Tibial nerve (tissue), 4 donors: ENCODE measurements around the gene SEC23A. TPM values are rescaled to one million over a fixed set of nuclear protein-coding genes. Genes with fewer than 3 reads are reported as not detected.
"Not testable (repeated sequence)": the region's sequence is repeated elsewhere in the genome, so short reads cannot be mapped to it uniquely, and the experiment has no call there.

Experiments
- DNase-seq, 2 donors: peaks; one replicate each; pipeline ENCODE4 v3.0.0-alpha.2; 2019; ENCODE audit warnings: low spot score in 2 of 2
- H3K27ac ChIP-seq, 4 donors: fragments of 200-600 bp; sonication (generic) in 3 of 4; one replicate each; pipeline ENCODE4 v1.5.1; 2017 to 2019; ENCODE audit warnings: mild to moderate bottlenecking in 1 of 4
- H3K27me3 ChIP-seq, 2 donors: fragments of 200-600 bp; sonication (generic) in 1 of 2; one replicate each; pipeline versions ENCODE4 v1.5.1 to v1.6.0; 2017 to 2019
- H3K36me3 ChIP-seq, 3 donors: fragments of 200-600 bp; sonication (generic); one replicate each; pipeline ENCODE4 v1.5.1; 2018 to 2019
- H3K4me1 ChIP-seq, 4 donors: fragments of 200-600 bp; sonication (generic) in 3 of 4; one replicate each; pipeline ENCODE4 v1.5.1; 2017 to 2019
- H3K4me3 ChIP-seq, 4 donors: fragments of 200-600 bp; sonication (generic) in 3 of 4; one replicate each; pipeline ENCODE4 v1.5.1; 2017 to 2019; ENCODE audit warnings: mild to moderate bottlenecking in 1 of 4, moderate library complexity in 1 of 4
- H3K9me3 ChIP-seq, 4 donors: fragments of 200-600 bp; sonication (generic) in 3 of 4; one replicate each; pipeline ENCODE4 v1.5.1; 2017 to 2019
- CTCF ChIP-seq, 5 experiments: fragments of 200-600 bp in 3 of 5; fragments of 450-650 bp in 2 of 5; sonication (generic) in 3 of 5; IDR thresholded peaks; one replicate each; pipeline ENCODE4 v1.5.1; 2016 to 2019; ENCODE audit warnings: antibody characterized with exemption in 5 of 5, mild to moderate bottlenecking in 3 of 5, moderate library complexity in 2 of 5
- EP300 ChIP-seq, 2 donors: sonication (generic); formaldehyde crosslinking; IDR thresholded peaks; one replicate each; pipeline ENCODE4 v1.6.1; 2017; ENCODE audit warnings: antibody characterized with exemption in 2 of 2, mild to moderate bottlenecking in 1 of 2
- POLR2A ChIP-seq, 2 donors: fragments of 450-650 bp; IDR thresholded peaks; one replicate each; pipeline ENCODE4 v1.6.1; 2017; ENCODE audit warnings: antibody characterized with exemption in 2 of 2, mild to moderate bottlenecking in 2 of 2, moderate library complexity in 2 of 2
- WGBS, 2 donors: methylation state at CpG; one replicate each; pipeline ENCODE4 v1.1.5; 2018; 5-methylcytosine and 5-hydroxymethylcytosine counted together
- total RNA-seq, 4 donors: library from RNA; depleted of rRNA; stranded (reverse); fragments of >200 nt; gene quantifications; one replicate each; pipeline ENCODE4 v1.1.0, GENCODE V29; 2016

SEC23A gene
- total RNA-seq, 4 donors from 2014 or later = 64.0 to 118 (median 91.9) TPM

- Histone ChIP-seq H3K9me3 (no peaks in the 10 kb centered on the region), H3K4me3 (no peak overlapping the region), H3K4me1 (peaks cover 0 to 63% (median 26%) of the 10 kb centered on the region in 4 donors), H3K27me3 (no peaks in the 10 kb centered on the region), H3K36me3 (peaks cover 0 to 15% (median 2%) of the 10 kb centered on the region in 3 donors), H3K27ac (no peak overlapping the region)
- TF ChIP-seq EP300 (IDR thresholded peaks at IDR 0.05) = no peak
- no peak for TF ChIP-seq CTCF (IDR thresholded peaks at IDR 0.05)
- no peak for TF ChIP-seq POLR2A (IDR thresholded peaks at IDR 0.05)
- no peak for DNase-seq
These were observed 3.3 kb downstream of the SEC23A start for GRCh38 chr14:39099748-39100147.

GRCh38 chr14:39099215-39099614 lies 3.8 kb downstream of the SEC23A start:
- not testable (repeated sequence) for H3K27me3 ChIP-seq, H3K27ac ChIP-seq, H3K4me3 ChIP-seq, H3K9me3 ChIP-seq, DNase-seq
- 89 to 95% methylated on average over 10 of the region's 10 CpGs for WGBS, 2 donors
- peaks cover 0 to 19% (median 2%) of the 10 kb centered on the region in 3 donors for H3K36me3 ChIP-seq
- peaks cover 0 to 57% (median 22%) of the 10 kb centered on the region in 4 donors for H3K4me1 ChIP-seq

- WGBS, 2 donors = 36 to 39% methylated on average over 3 of the region's 3 CpGs
- Histone ChIP-seq H3K4me3 (no peak overlapping the region), H3K9me3 (no peaks in the 10 kb centered on the region), H3K4me1 (peaks cover 0 to 48% (median 17%) of the 10 kb centered on the region in 4 donors), H3K27me3 (no peaks in the 10 kb centered on the region), H3K27ac (peak overlapping the region in 1 of 4 donors; percentile 20), H3K36me3 (peaks cover 2 to 36% (median 8%) of the 10 kb centered on the region in 3 donors)
- no peak for DNase-seq
- TF ChIP-seq CTCF (IDR thresholded peaks at IDR 0.05) (no peak), EP300 (IDR thresholded peaks at IDR 0.05) (no peak), POLR2A (IDR thresholded peaks at IDR 0.05) (no peak)
These were observed 5.9 kb downstream of the SEC23A start for GRCh38 chr14:39097159-39097558.

- TF ChIP-seq POLR2A (IDR thresholded peaks at IDR 0.05) = no peak
- TF ChIP-seq CTCF (IDR thresholded peaks at IDR 0.05) = no peak
- TF ChIP-seq EP300 (IDR thresholded peaks at IDR 0.05) = no peak
- Histone ChIP-seq H3K4me1 (peaks cover 0 to 24% (median 11%) of the 10 kb centered on the region in 4 donors), H3K36me3 (peaks cover 5 to 63% (median 22%) of the 10 kb centered on the region in 3 donors), H3K27ac (no peak overlapping the region), H3K4me3 (no peak overlapping the region), H3K27me3 (no peaks in the 10 kb centered on the region), H3K9me3 (no peaks in the 10 kb centered on the region)
- 72 to 80% methylated on average over 3 of the region's 3 CpGs for WGBS, 2 donors
- DNase-seq = no peak
These were observed 8.5 kb downstream of the SEC23A start for GRCh38 chr14:39094515-39094914.

GRCh38 chr14:39091716-39092115 lies 11.3 kb downstream of the SEC23A start:
- TF ChIP-seq CTCF (IDR thresholded peaks at IDR 0.05) (no peak), EP300 (IDR thresholded peaks at IDR 0.05) (no peak), POLR2A (IDR thresholded peaks at IDR 0.05) (no peak)
- H3K9me3 ChIP-seq = no peaks in the 10 kb centered on the region
- peaks cover 0 to 2% (median 0%) of the 10 kb centered on the region in 4 donors for H3K4me1 ChIP-seq
- peaks cover 5 to 87% (median 26%) of the 10 kb centered on the region in 3 donors for H3K36me3 ChIP-seq
- no peak overlapping the region for H3K27ac ChIP-seq
- DNase-seq = no peak
- 83 to 86% methylated on average over 1 of the region's 1 CpG for WGBS, 2 donors
- no peaks in the 10 kb centered on the region for H3K27me3 ChIP-seq
- H3K4me3 ChIP-seq = no peak overlapping the region
